ENCODE results near the gene NTN1. TPM values are rescaled to one million over a fixed set of nuclear protein-coding genes. Genes with fewer than 3 reads are reported as not detected.

The NTN1 gene
- total and polyA plus RNA-seq, 2 of the 13 experiments (the other 11 are each of a cell fraction or from before 2014, with no cell fraction given), result 0.04 to 0.05 TPM

DNA sequence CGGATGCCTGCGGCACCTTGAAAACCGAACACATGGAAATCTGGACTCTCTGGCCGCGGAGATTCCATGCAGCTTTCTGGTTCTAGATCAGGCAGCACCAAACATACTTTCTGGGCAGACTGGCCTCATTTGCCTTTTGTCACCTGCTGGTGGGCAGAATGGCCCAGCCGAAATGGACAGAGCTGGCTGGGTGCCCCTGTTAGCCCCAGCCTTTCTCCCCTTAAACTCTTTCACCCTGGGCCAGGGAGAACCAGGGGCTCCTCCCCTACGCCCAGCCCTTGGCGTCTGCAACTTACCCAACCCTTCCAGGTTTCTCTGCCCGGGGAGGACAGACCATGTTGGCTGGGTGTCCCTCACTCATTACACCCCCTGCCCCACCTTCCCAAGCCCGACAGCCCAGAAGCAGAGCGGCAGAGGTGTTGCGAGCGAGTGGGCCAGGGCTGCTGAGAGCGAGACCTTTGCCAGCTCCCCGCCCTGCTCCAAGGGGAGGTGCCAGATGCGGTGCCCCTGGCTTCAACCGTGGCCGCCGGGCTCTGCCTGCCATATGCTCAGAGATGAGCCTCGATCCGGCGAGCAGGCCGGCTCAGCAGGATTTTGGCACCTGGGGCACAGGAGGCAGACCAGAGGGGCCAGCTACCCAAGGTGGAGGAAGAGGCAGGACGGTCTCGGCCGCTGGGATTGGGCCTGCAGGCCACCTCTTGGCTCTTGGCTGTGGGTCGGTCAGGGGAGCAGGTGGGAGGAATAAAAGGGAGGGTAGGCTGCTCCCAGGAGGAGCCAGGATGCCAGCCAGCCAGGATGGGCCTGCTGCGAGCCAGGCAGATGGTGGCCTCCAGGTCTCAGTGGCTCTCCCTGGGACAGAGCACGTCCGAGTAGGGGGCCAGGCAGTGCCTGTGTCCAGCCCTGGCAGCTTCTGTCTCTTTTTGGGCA, 191.3 kb downstream of the NTN1 start:
- in situ Hi-C loops (cut with HindIII; ENCODE audit: extremely low pct_ligation_motif_present, low pct_unique_long_range_greater_than_20kb), result no loop called here
- ATAC-seq, result no peak
- no peak overlapping the region for H2AFZ ChIP-seq (ENCODE audit: low read length)
- no peaks in the 10 kb centered on the region for H3K79me2 ChIP-seq (ENCODE audit: insufficient read depth, low read length)
- H3K36me3 ChIP-seq (replicated peaks in 1 of 2; ENCODE audit: control insufficient read depth in 1 of 2, insufficient read depth in 2 of 2, low read length in 2 of 2), result no peaks in the 10 kb centered on the region
- H4K20me1 ChIP-seq (ENCODE audit: insufficient read depth, low read length), result no peaks in the 10 kb centered on the region
- WGBS (ENCODE audit: low lambda C conversion rate), result 41% methylated on average over 10 of the region's 30 CpGs
- H3K4me1 ChIP-seq (ENCODE audit: insufficient read depth, low read length), result no peaks in the 10 kb centered on the region; the same call in 1 of the 2 replicates
- DNase-seq (ENCODE audit: low spot score), result no peak
- H3K27me3 ChIP-seq (ENCODE audit: control insufficient read depth in 1 of 2, insufficient read depth in 2 of 2, low read length in 2 of 2), result peaks cover 4 to 17% of the 10 kb centered on the region in 2 experiments; a peak in 1 of 5 replicates
- BruUV-seq (replicated peaks), result no TSS peak
- no peak for TF ChIP-seq PHB2 (IDR thresholded peaks at IDR 0.05; ENCODE audit: partially characterized antibody)
- intact Hi-C loops (cut with micrococcal nuclease; ENCODE audit: unreplicated experiment), result no loop called here
- peaks cover 19% of the 10 kb centered on the region for H3K9me3 ChIP-seq (ENCODE audit: low read length)
- no peak overlapping the region for H3K27ac ChIP-seq (ENCODE audit: extremely low read length, insufficient read depth, low read length)
- ChIA-PET POLR2A (no interaction called here), CTCF (ENCODE audit: low intra/inter-chr PET ratio, low total read pairs) (no interaction called here)
- H3K4me2 ChIP-seq (ENCODE audit: low read depth, low read length), result no peak overlapping the region
- H3K9ac ChIP-seq (ENCODE audit: insufficient read depth, low read depth, low read length), result no peak overlapping the region
- H3K4me3 ChIP-seq (replicated peaks in 1 of 3; ENCODE audit: insufficient read depth in 1 of 3, low read depth in 2 of 3, low read length in 3 of 3), result no peak overlapping the region
- no peak for FAIRE-seq

- TF ChIP-seq, protein P1, sequence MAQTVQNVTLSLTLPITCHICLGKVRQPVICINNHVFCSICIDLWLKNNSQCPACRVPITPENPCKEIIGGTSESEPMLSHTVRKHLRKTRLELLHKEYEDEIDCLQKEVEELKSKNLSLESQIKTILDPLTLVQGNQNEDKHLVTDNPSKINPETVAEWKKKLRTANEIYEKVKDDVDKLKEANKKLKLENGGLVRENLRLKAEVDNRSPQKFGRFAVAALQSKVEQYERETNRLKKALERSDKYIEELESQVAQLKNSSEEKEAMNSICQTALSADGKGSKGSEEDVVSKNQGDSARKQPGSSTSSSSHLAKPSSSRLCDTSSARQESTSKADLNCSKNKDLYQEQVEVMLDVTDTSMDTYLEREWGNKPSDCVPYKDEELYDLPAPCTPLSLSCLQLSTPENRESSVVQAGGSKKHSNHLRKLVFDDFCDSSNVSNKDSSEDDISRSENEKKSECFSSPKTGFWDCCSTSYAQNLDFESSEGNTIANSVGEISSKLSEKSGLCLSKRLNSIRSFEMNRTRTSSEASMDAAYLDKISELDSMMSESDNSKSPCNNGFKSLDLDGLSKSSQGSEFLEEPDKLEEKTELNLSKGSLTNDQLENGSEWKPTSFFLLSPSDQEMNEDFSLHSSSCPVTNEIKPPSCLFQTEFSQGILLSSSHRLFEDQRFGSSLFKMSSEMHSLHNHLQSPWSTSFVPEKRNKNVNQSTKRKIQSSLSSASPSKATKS (CRISPR knock-in tag; IDR thresholded peaks at IDR 0.05), result no peak
- TF ChIP-seq ZNF276 (CRISPR knock-in tag; IDR thresholded peaks at IDR 0.05; ENCODE audit: low read depth) (no peak), NCOA1 (CRISPR knock-in tag; IDR thresholded peaks at IDR 0.05) (no peak), KDM3A (CRISPR knock-in tag; IDR thresholded peaks at IDR 0.05; ENCODE audit: low read depth) (no peak), ZFYVE20 (CRISPR knock-in tag; IDR thresholded peaks at IDR 0.05; ENCODE audit: borderline replicate concordance, low read depth) (no peak), ZNF430 (CRISPR knock-in tag; IDR thresholded peaks at IDR 0.05) (no peak), NCOA2 (CRISPR knock-in tag; IDR thresholded peaks at IDR 0.05) (no peak), ZNF546 (CRISPR knock-in tag; conservative IDR thresholded peaks at IDR 0.05) (no peak), SMARCC2 (IDR thresholded peaks at IDR 0.05) (no peak), MIER3 (CRISPR knock-in tag; IDR thresholded peaks at IDR 0.05; ENCODE audit: borderline replicate concordance) (no peak), NONO (IDR thresholded peaks at IDR 0.05) (no peak), NONO (CRISPR knock-in tag; conservative IDR thresholded peaks at IDR 0.05) (no peak), ZNF329 (CRISPR knock-in tag; IDR thresholded peaks at IDR 0.05; ENCODE audit: low read depth) (no peak)
- Histone ChIP-seq H3K27ac (ENCODE audit: extremely low read length, insufficient read depth, low read length) (no peak overlapping the region), H2AFZ (ENCODE audit: low read length) (no peak overlapping the region), H3K4me1 (ENCODE audit: insufficient read depth, low read length) (no peaks in the 10 kb centered on the region; the same call in 1 of the 2 replicates), H3K27me3 (ENCODE audit: control insufficient read depth in 1 of 2, insufficient read depth in 2 of 2, low read length in 2 of 2) (peaks cover 1 to 14% of the 10 kb centered on the region in 2 experiments; a peak in 1 of 5 replicates), H3K79me2 (ENCODE audit: insufficient read depth, low read length) (no peaks in the 10 kb centered on the region), H4K20me1 (ENCODE audit: insufficient read depth, low read length) (no peaks in the 10 kb centered on the region), H3K4me2 (ENCODE audit: low read depth, low read length) (no peak overlapping the region), H3K9me3 (ENCODE audit: low read length) (peaks cover 19% of the 10 kb centered on the region), H3K9ac (ENCODE audit: insufficient read depth, low read depth, low read length) (no peak overlapping the region), H3K36me3 (replicated peaks in 1 of 2; ENCODE audit: control insufficient read depth in 1 of 2, insufficient read depth in 2 of 2, low read length in 2 of 2) (no peaks in the 10 kb centered on the region), H3K4me3 (replicated peaks in 1 of 3; ENCODE audit: insufficient read depth in 1 of 3, low read depth in 2 of 3, low read length in 3 of 3) (no peak overlapping the region)
- no TSS peak for BruUV-seq (replicated peaks)
- no peak for DNase-seq (ENCODE audit: low spot score)
- ChIA-PET CTCF (ENCODE audit: low intra/inter-chr PET ratio, low total read pairs) (no interaction called here), POLR2A (no interaction called here)
- intact Hi-C loops (cut with micrococcal nuclease; ENCODE audit: unreplicated experiment), result no loop called here
- FAIRE-seq, result no peak
- in situ Hi-C loops (cut with HindIII; ENCODE audit: extremely low pct_ligation_motif_present, low pct_unique_long_range_greater_than_20kb), result no loop called here
- ATAC-seq, result no peak
- WGBS (ENCODE audit: low lambda C conversion rate), result 0% methylated on average over 2 of the region's 3 CpGs
Measured at GRCh38 chr17:9213303-9213640, 192.0 kb downstream of the NTN1 start.

All from HepG2 (cell line).